CD4-positive, alpha-beta T cell treated with Interleukin-12 subunit alpha and Interleukin-12 subunit beta, for 1 hour (primary cell): ENCODE measurements around the gene CBY3.
"Not testable (repeated sequence)": the region's sequence is repeated elsewhere in the genome, so short reads cannot be mapped to it uniquely, and the experiment has no call there.

ENCODE experiments used
- DNase-seq: peaks from one replicate; pipeline ENCODE4 v3.0.0-alpha.2; 2020

Gene CBY3

GRCh38 chr5:179661647-179662046 lies 19.2 kb downstream of the CBY3 start:
- DNase-seq = not testable (repeated sequence)

- DNase-seq = not testable (repeated sequence)
Measured at GRCh38 chr5:179658179-179658856, 22.5 kb downstream of the CBY3 start.

GRCh38 chr5:179657302-179658178 lies 23.3 kb downstream of the CBY3 start:
- DNase-seq = not testable (repeated sequence)

GRCh38 chr5:179653135-179653534 lies 27.7 kb downstream of the CBY3 start:
- not testable (repeated sequence) for DNase-seq

GRCh38 chr5:179650245-179650644 lies 30.6 kb downstream of the CBY3 start:
- DNase-seq = not testable (repeated sequence)

GRCh38 chr5:179649166-179649703 lies 31.6 kb downstream of the CBY3 start:
- not testable (repeated sequence) for DNase-seq

GRCh38 chr5:179648410-179648809 lies 32.4 kb downstream of the CBY3 start:
- no peak for DNase-seq

GRCh38 chr5:179644766-179645165 lies 36.1 kb downstream of the CBY3 start:
- DNase-seq = not testable (repeated sequence)

- DNase-seq = not testable (repeated sequence)
Measured at GRCh38 chr5:179643141-179643920, 37.5 kb downstream of the CBY3 start.

GRCh38 chr5:179642626-179643025 lies 38.2 kb downstream of the CBY3 start:
- DNase-seq = not testable (repeated sequence)

- DNase-seq = not testable (repeated sequence)
Measured at GRCh38 chr5:179641745-179642144, 39.1 kb downstream of the CBY3 start.

- not testable (repeated sequence) for DNase-seq
Measured at GRCh38 chr5:179639296-179639695, 41.5 kb downstream of the CBY3 start.

GRCh38 chr5:179634370-179635172 lies 46.3 kb downstream of the CBY3 start:
- DNase-seq = not testable (repeated sequence)

GRCh38 chr5:179633501-179634369 lies 47.1 kb downstream of the CBY3 start:
- DNase-seq = not testable (repeated sequence)
